HEK293 (cell line): ENCODE data around the gene TRAF1.
A peak's percentile ranks its signal among the peaks of the same experiment; 100 is the strongest.

Experiments used
- CTCF ChIA-PET: fragments of 350-600 bp; formaldehyde crosslinking; extraction: SDS; loops from one replicate; lab custom pipeline; 2021; ENCODE audit warnings: antibody characterized with exemption; lab: Yijun Ruan, JAX
- POLR2A ChIA-PET: fragments of 300-600 bp; formaldehyde crosslinking; extraction: SDS; loops from one replicate; lab custom pipeline; 2020; ENCODE audit warnings: antibody characterized with exemption, inconsistent platforms; lab: Yijun Ruan, JAX
- H3K27ac ChIP-seq: fragments of 200-500 bp; sonication (Bioruptor generic); 2 replicates; pipeline ENCODE4 v1.5.1; 2014; ENCODE audit warnings: low read depth, low read length, control low read depth, inconsistent platforms; ENCODE audit errors: extremely low read depth
- H3K36me3 ChIP-seq, 2 experiments: fragments of 200-500 bp in 1 of 2; sonication (Bioruptor generic) in 1 of 2; 1 replicate in 1 of 2; 2 replicates in 1 of 2; pipeline ENCODE4 v1.5.1; 2014 to 2017; ENCODE audit warnings: inconsistent platforms in 2 of 2, low read length in 2 of 2; ENCODE audit not compliant: control insufficient read depth in 2 of 2, insufficient read depth in 1 of 2
- H3K4me1 ChIP-seq: fragments of 200-500 bp; sonication (Bioruptor generic); 2 replicates; pipeline ENCODE4 v1.5.1; 2014; ENCODE audit warnings: mild to moderate bottlenecking, low read length, inconsistent platforms; ENCODE audit not compliant: control insufficient read depth, insufficient read depth
- H3K4me3 ChIP-seq: 2 replicates; pipeline ENCODE4 v1.5.1; 2011; ENCODE audit warnings: low read depth, mild to moderate bottlenecking, control low read depth, low read length, moderate library complexity
- H3K9me3 ChIP-seq: fragments of 200-500 bp; sonication (Bioruptor generic); 2 replicates; pipeline ENCODE4 v1.5.1; 2014; ENCODE audit warnings: low read depth, low read length, inconsistent platforms; ENCODE audit not compliant: control insufficient read depth, insufficient read depth
- ELK4 ChIP-seq: IDR thresholded peaks from 2 replicates; pipeline ENCODE4 v1.6.1; 2011; ENCODE audit warnings: mild to moderate bottlenecking, low read depth, low read length, borderline replicate concordance
- GLIS1 ChIP-seq: fragments of 450-650 bp; formaldehyde crosslinking; IDR thresholded peaks from 2 replicates; pipeline ENCODE4 v1.5.1; 2016; ENCODE audit warnings: missing biosample characterization, missing genetic modification characterization
- IKZF3 ChIP-seq: fragments of 450-650 bp; IDR thresholded peaks from 2 replicates; pipeline ENCODE4 v1.5.0; 2018; ENCODE audit warnings: missing biosample characterization, mild to moderate bottlenecking, missing genetic modification characterization, moderate library complexity
- KLF1 ChIP-seq: fragments of 450-650 bp; formaldehyde crosslinking; IDR thresholded peaks from 2 replicates; pipeline ENCODE4 v1.5.1; 2016; ENCODE audit warnings: missing biosample characterization, missing genetic modification characterization
- PATZ1 ChIP-seq: fragments of 450-650 bp; formaldehyde crosslinking; IDR thresholded peaks from 2 replicates; pipeline ENCODE4 v1.5.1; 2016; ENCODE audit warnings: missing biosample characterization, missing genetic modification characterization
- PRDM10 ChIP-seq: fragments of 450-650 bp; formaldehyde crosslinking; IDR thresholded peaks from 2 replicates; pipeline ENCODE4 v1.5.1; 2016; ENCODE audit warnings: missing biosample characterization, missing genetic modification characterization
- SETDB1 ChIP-seq: IDR thresholded peaks from one replicate; pipeline ENCODE4 v1.6.1; 2017; ENCODE audit warnings: mild to moderate bottlenecking, low read length, moderate library complexity, mixed read lengths; ENCODE audit not compliant: insufficient read length
- SP2 ChIP-seq: fragments of 450-650 bp; formaldehyde crosslinking; IDR thresholded peaks from 2 replicates; pipeline ENCODE4 v1.5.1; 2016; ENCODE audit warnings: missing biosample characterization, missing genetic modification characterization
- SP3 ChIP-seq: fragments of 450-650 bp; formaldehyde crosslinking; IDR thresholded peaks from 2 replicates; pipeline ENCODE4 v1.5.1; 2016; ENCODE audit warnings: missing biosample characterization, missing genetic modification characterization
- SP7 ChIP-seq: fragments of 450-650 bp; formaldehyde crosslinking; IDR thresholded peaks from 2 replicates; pipeline ENCODE4 v1.5.1; 2016; ENCODE audit warnings: missing biosample characterization, missing genetic modification characterization
- ZBTB10 ChIP-seq: fragments of 450-650 bp; formaldehyde crosslinking; IDR thresholded peaks from 2 replicates; pipeline ENCODE4 v1.5.1; 2016; ENCODE audit warnings: missing biosample characterization, missing genetic modification characterization
- ZBTB26 ChIP-seq: fragments of 450-650 bp; formaldehyde crosslinking; optimal IDR thresholded peaks from 2 replicates; pipeline ENCODE3; 2016; ENCODE audit warnings: missing biosample characterization, mild to moderate bottlenecking, missing genetic modification characterization
- ZIC2 ChIP-seq: fragments of 450-650 bp; formaldehyde crosslinking; IDR thresholded peaks from 2 replicates; pipeline ENCODE4 v1.5.1; 2016; ENCODE audit warnings: missing biosample characterization, missing genetic modification characterization
- ZNF132 ChIP-seq: fragments of 450-650 bp; formaldehyde crosslinking; IDR thresholded peaks from 2 replicates; pipeline ENCODE4 v1.5.1; 2017; ENCODE audit warnings: missing biosample characterization, missing genetic modification characterization, borderline replicate concordance
- ZNF311 ChIP-seq: fragments of 450-650 bp; formaldehyde crosslinking; IDR thresholded peaks from 2 replicates; pipeline ENCODE4 v1.5.1; 2017; ENCODE audit warnings: missing biosample characterization, missing genetic modification characterization, borderline replicate concordance
- ZNF449 ChIP-seq: fragments of 450-650 bp; formaldehyde crosslinking; IDR thresholded peaks from 2 replicates; pipeline ENCODE4 v1.5.1; 2017; ENCODE audit warnings: missing biosample characterization, mild to moderate bottlenecking, missing genetic modification characterization, moderate library complexity
- ZNF596 ChIP-seq: fragments of 450-650 bp; IDR thresholded peaks from 2 replicates; pipeline ENCODE4 v1.5.0; 2018; ENCODE audit warnings: missing biosample characterization, mild to moderate bottlenecking, missing genetic modification characterization, moderate library complexity
- ZNF629 ChIP-seq: fragments of 450-650 bp; formaldehyde crosslinking; IDR thresholded peaks from 2 replicates; pipeline ENCODE4 v1.5.1; 2017; ENCODE audit warnings: missing biosample characterization, missing genetic modification characterization
- ZNF639 ChIP-seq: fragments of 450-650 bp; formaldehyde crosslinking; IDR thresholded peaks from 2 replicates; pipeline ENCODE4 v1.5.1; 2016; ENCODE audit warnings: missing biosample characterization, missing genetic modification characterization

TRAF1 gene

GRCh38 chr9:120868676-120869359 lies 57.8 kb downstream of the TRAF1 start:
- Histone ChIP-seq H3K36me3 (peaks cover 0 to 53% of the 10 kb centered on the region in 2 experiments; a peak in 2 of 3 replicates), H3K27ac (0 out of 2 replicates have a peak overlapping the region, but pooled peaks have one; percentile 12), H3K4me3 (peak overlapping the region; percentile 20), H3K4me1 (no peaks in the 10 kb centered on the region), H3K9me3 (no peaks in the 10 kb centered on the region)
- ChIA-PET CTCF (interaction anchor here (0.6 to 1.3 kb wide), 5 partner anchors 10 to 103 kb away, joined by 3 to 4 read pairs (median 3); no protein-coding TSS in a partner anchor), POLR2A (interaction anchor here (1.4 to 2.3 kb wide), 2 partner anchors 9 to 75 kb away, joined by 5 to 11 read pairs; partner anchors contain the start of genes FBXW2 and PHF19)
- 0 out of 2 replicates have a peak, but pooled peaks have one; percentile 29 for TF ChIP-seq ZNF629 (tag by site-specific recombination)
- peak; percentile 96 for TF ChIP-seq GLIS1 (tag by site-specific recombination)
- no peak for TF ChIP-seq ZNF132 (tag by site-specific recombination)
- TF ChIP-seq SP2 = peak; percentile 87
- no peak for TF ChIP-seq IKZF3 (tag by site-specific recombination)
- no peak for TF ChIP-seq ZNF449
- peak; percentile 58; the same call in 1 of the 2 replicates for TF ChIP-seq PRDM10 (tag by site-specific recombination)
- no peak for TF ChIP-seq ZNF639 (tag by site-specific recombination)
- no peak for TF ChIP-seq ZNF596 (tag by site-specific recombination)
- TF ChIP-seq SETDB1 = no peak
- TF ChIP-seq ZBTB26 (tag by site-specific recombination) = peak; percentile 59
- peak; percentile 79 for TF ChIP-seq KLF1
- TF ChIP-seq SP3 (tag by site-specific recombination) = peak; percentile 89
- no peak for TF ChIP-seq ZNF311
- peak; percentile 84 for TF ChIP-seq ZIC2 (tag by site-specific recombination)
- TF ChIP-seq ELK4 = no peak
- peak; percentile 93 for TF ChIP-seq PATZ1 (tag by site-specific recombination)
- TF ChIP-seq SP7 (tag by site-specific recombination) = peak; percentile 30
- TF ChIP-seq ZBTB10 = 0 out of 2 replicates have a peak, but pooled peaks have one; percentile 37
